ENCODE measurements around the gene ECI1.
A peak's percentile ranks its signal among the peaks of the same experiment; 100 is the strongest.
"Not testable (repeated sequence)": the region's sequence is repeated elsewhere in the genome, so short reads cannot be mapped to it uniquely, and the experiment has no call there.

ECI1 gene

GRCh38 chr16:2278956-2279800, 27.8 kb upstream of the ECI1 start:
- no peak for DNase-seq

GRCh38 chr16:2278272-2278608, 26.9 kb upstream of the ECI1 start:
- no peak for DNase-seq

- DNase-seq: no peak
Measured at GRCh38 chr16:2277466-2278271, 26.3 kb upstream of the ECI1 start.

GRCh38 chr16:2276368-2277195, 25.2 kb upstream of the ECI1 start:
- no peak for DNase-seq

- no peak for DNase-seq
Measured at GRCh38 chr16:2275476-2276367, 24.3 kb upstream of the ECI1 start.

GRCh38 chr16:2273931-2274330, 22.5 kb upstream of the ECI1 start:
- DNase-seq: no peak

GRCh38 chr16:2273484-2273883, 22.1 kb upstream of the ECI1 start:
- DNase-seq: no peak

- DNase-seq: no peak
Measured at GRCh38 chr16:2271848-2272461, 20.6 kb upstream of the ECI1 start.

- DNase-seq: no peak
Measured at GRCh38 chr16:2270588-2271470, 19.4 kb upstream of the ECI1 start.

GRCh38 chr16:2270070-2270462, 18.7 kb upstream of the ECI1 start:
- DNase-seq: no peak

GRCh38 chr16:2267913-2268666, 16.7 kb upstream of the ECI1 start, which contains the start of gene RNPS1:
RNPS1 (minus strand) TSS chr16:2268126; CDS start chr16:2264643, 3,483 bp downstream.
- DNase-seq: peak; percentile 91 to 97

GRCh38 chr16:2267505-2267912, 16.1 kb upstream of the ECI1 start:
- DNase-seq: peak in 1 of 2 experiments; percentile 59

GRCh38 chr16:2266887-2267286, 15.5 kb upstream of the ECI1 start:
- not testable (repeated sequence) for DNase-seq

GRCh38 chr16:2263026-2263425, 11.6 kb upstream of the ECI1 start:
- not testable (repeated sequence) for DNase-seq

- DNase-seq: no peak
Measured at GRCh38 chr16:2260250-2260649, 8.9 kb upstream of the ECI1 start.

- not testable (repeated sequence) for DNase-seq
Measured at GRCh38 chr16:2258530-2258929, 7.1 kb upstream of the ECI1 start.

GRCh38 chr16:2257726-2258125, 6.3 kb upstream of the ECI1 start:
- DNase-seq: no peak

GRCh38 chr16:2256531-2257140, 5.2 kb upstream of the ECI1 start:
- DNase-seq: no peak

GRCh38 chr16:2253293-2253692, 1.9 kb upstream of the ECI1 start:
- no peak for DNase-seq
